PC-3 (cell line): ENCODE data around the gene CHRNB1. TPM values are rescaled to one million over a fixed set of nuclear protein-coding genes. Genes with fewer than 3 reads are reported as not detected.

Experiments used
- ATAC-seq: fragments of 200-7000 bp; cut with Tn5 transposase; 2 replicates; pipeline ENCODE4 v1.9.1; 2020; ENCODE audit warnings: mild to moderate bottlenecking, moderate library complexity
- BruUV-seq: library from RNA; stranded (reverse); fragments of 400-500 nt; replicated peaks from 2 replicates; lab custom pipeline; 2021; lab: Mats Ljungman, UMichigan
- CTCF ChIA-PET: fragments of 300-600 bp; sonication (Branson Sonifier 250); formaldehyde crosslinking; loops from one replicate; lab custom pipeline; 2022; ENCODE audit warnings: antibody characterized with exemption; lab: Charles Lee
- POLR2A ChIA-PET: fragments of 300-600 bp; sonication (Branson Sonifier 250); formaldehyde crosslinking; loops from one replicate; lab custom pipeline; 2022; ENCODE audit warnings: antibody characterized with exemption; ENCODE audit not compliant: unreplicated experiment; lab: Charles Lee
- DNase-seq: peaks from one replicate; pipeline ENCODE4 v3.0.0-alpha.2; 2015
- H2AFZ ChIP-seq: fragments of 300-600 bp; sonication (generic); 2 replicates; pipeline ENCODE4 v1.6.0; 2016; ENCODE audit warnings: antibody characterized with exemption, low read length
- H3F3A ChIP-seq: fragments of 300-600 bp; sonication (generic); one replicate; pipeline ENCODE4 v1.6.0; 2017; ENCODE audit warnings: antibody characterized with exemption, low read length, control low read depth, mild to moderate bottlenecking; ENCODE audit not compliant: unreplicated experiment
- H3K27ac ChIP-seq: fragments of 300-600 bp; sonication (generic); 2 replicates; pipeline ENCODE4 v1.5.1; 2016; ENCODE audit warnings: mild to moderate bottlenecking, low read length
- H3K27me3 ChIP-seq: fragments of 300-600 bp; sonication (generic); 2 replicates; pipeline ENCODE4 v1.6.1; 2016; ENCODE audit warnings: low read length, mixed read lengths
- H3K36me3 ChIP-seq: fragments of 300-600 bp; sonication (generic); 2 replicates; pipeline ENCODE4 v1.6.1; 2016; ENCODE audit warnings: low read depth, mixed run types, low read length, mixed read lengths
- H3K4me1 ChIP-seq: fragments of 300-600 bp; sonication (generic); 2 replicates; pipeline ENCODE4 v1.5.1; 2016; ENCODE audit warnings: low read length; ENCODE audit not compliant: insufficient read depth
- H3K4me2 ChIP-seq: fragments of 300-600 bp; sonication (generic); 2 replicates; pipeline ENCODE4 v1.6.0; 2016; ENCODE audit warnings: low read length
- H3K4me3 ChIP-seq: fragments of 300-600 bp; sonication (generic); 2 replicates; pipeline ENCODE4 v1.5.1; 2016; ENCODE audit warnings: mild to moderate bottlenecking, low read length, mixed read lengths
- H3K79me2 ChIP-seq: fragments of 300-600 bp; sonication (generic); 2 replicates; pipeline ENCODE4 v1.6.1; 2017; ENCODE audit warnings: low read length, mixed read lengths
- H3K9ac ChIP-seq: fragments of 300-600 bp; sonication (generic); 2 replicates; pipeline ENCODE4 v1.6.0; 2016; ENCODE audit warnings: mild to moderate bottlenecking, low read length
- H3K9me2 ChIP-seq: fragments of 300-600 bp; sonication (generic); replicated peaks from 2 replicates; pipeline ENCODE4 v1.6.1; 2016; ENCODE audit warnings: mixed run types, low read length, mixed read lengths
- H3K9me3 ChIP-seq: fragments of 300-600 bp; sonication (generic); 2 replicates; pipeline ENCODE4 v1.6.1; 2016; ENCODE audit warnings: low read length, mixed read lengths
- H4K20me1 ChIP-seq: fragments of 300-600 bp; sonication (generic); 2 replicates; pipeline ENCODE4 v1.6.1; 2016; ENCODE audit warnings: low read length, mixed read lengths
- CTCF ChIP-seq: fragments of 300-600 bp; sonication (generic); conservative IDR thresholded peaks from 2 replicates; pipeline ENCODE4 v1.5.1; 2017; ENCODE audit warnings: antibody characterized with exemption, low read depth, mild to moderate bottlenecking, low read length
- EZH2 ChIP-seq: fragments of 300-600 bp; sonication (generic); IDR thresholded peaks from one replicate; pipeline ENCODE4 v1.6.1; 2017; ENCODE audit warnings: antibody characterized with exemption, mild to moderate bottlenecking, low read length; ENCODE audit not compliant: unreplicated experiment
- EZH2phosphoT487 ChIP-seq: fragments of 300-600 bp; sonication (generic); IDR thresholded peaks from 2 replicates; pipeline ENCODE4 v1.6.1; 2018; ENCODE audit warnings: mild to moderate bottlenecking, antibody characterized with exemption, low read length, borderline replicate concordance
- intact Hi-C: fragments of 100-400 bp; cut with micrococcal nuclease; formaldehyde crosslinking; loops from 2 replicates; pipeline ENCODE4 v1.9.0; 2023
- total RNA-seq: library from RNA; depleted of rRNA; stranded (reverse); fragments of >200 nt; gene quantifications from 2 replicates; pipeline ENCODE4 v1.2.3, GENCODE V29; 2014

CHRNB1 gene
- total RNA-seq, 1 experiment from 2014 or later: 2.1 TPM

- peak overlapping the region; percentile 70; the same call in 1 of the 2 replicates for H3K9ac ChIP-seq
- H4K20me1 ChIP-seq: no peaks in the 10 kb centered on the region
- BruUV-seq: no TSS peak
- CTCF ChIA-PET: interaction anchor here (0.6 to 1.7 kb wide), 5 partner anchors 34 to 179 kb away, joined by 3 to 9 read pairs (median 6); partner anchors contain the start of gene TMEM256
- peak overlapping the region; percentile 57; the same call in 1 of the 2 replicates for H2AFZ ChIP-seq
- peak overlapping the region; percentile 85 for H3K4me2 ChIP-seq
- H3K36me3 ChIP-seq: no peaks in the 10 kb centered on the region
- H3K27me3 ChIP-seq: no peaks in the 10 kb centered on the region
- H3K9me3 ChIP-seq: no peaks in the 10 kb centered on the region
- no peak for ATAC-seq
- POLR2A ChIA-PET: no interaction called here
- DNase-seq: no peak
- H3K4me1 ChIP-seq: peaks cover 4% of the 10 kb centered on the region; the same call in 1 of the 2 replicates
- H3F3A ChIP-seq: no peaks in the 10 kb centered on the region
- H3K27ac ChIP-seq: no peak overlapping the region
- no peak for TF ChIP-seq CTCF
- no peak for TF ChIP-seq EZH2phosphoT487
- H3K79me2 ChIP-seq: 0 out of 2 replicates have a peak, but pooled peaks cover 5% of the 10 kb centered on the region
- H3K4me3 ChIP-seq: peak overlapping the region; percentile 71
- H3K9me2 ChIP-seq: no peaks in the 10 kb centered on the region
- intact Hi-C loops: loop anchor here (5.0 kb wide), 2 partner anchors 85 to 250 kb away; partner anchors contain the start of genes KCTD11, TP53 and WRAP53
Observed at GRCh38 chr17:7437369-7437863, 7.4 kb upstream of the CHRNB1 start.

- Histone ChIP-seq H3K4me2 (peak overlapping the region; percentile 85; the same call in 1 of the 2 replicates), H3K9ac (no peak overlapping the region)
- POLR2A ChIA-PET: no interaction called here
Observed at GRCh38 chr17:7437950-7438614, 6.8 kb upstream of the CHRNB1 start.

More at GRCh38 chr17:7437950-7438614, 6.8 kb upstream of the CHRNB1 start:
- CTCF ChIA-PET: no interaction called here
- H3K27me3 ChIP-seq: no peaks in the 10 kb centered on the region
- H4K20me1 ChIP-seq: no peaks in the 10 kb centered on the region
- no peak for ATAC-seq
- H2AFZ ChIP-seq: no peak overlapping the region
- no peaks in the 10 kb centered on the region for H3K9me2 ChIP-seq
- no peaks in the 10 kb centered on the region for H3K36me3 ChIP-seq
- no peak overlapping the region for H3K27ac ChIP-seq
- H3K79me2 ChIP-seq: 0 out of 2 replicates have a peak, but pooled peaks cover 5% of the 10 kb centered on the region
- H3K4me1 ChIP-seq: peaks cover 4% of the 10 kb centered on the region; the same call in 1 of the 2 replicates
- DNase-seq: no peak
- BruUV-seq: no TSS peak
- H3K4me3 ChIP-seq: no peak overlapping the region
- H3K9me3 ChIP-seq: no peaks in the 10 kb centered on the region
- no peak for TF ChIP-seq CTCF
- no peak for TF ChIP-seq EZH2phosphoT487
- no peak for TF ChIP-seq EZH2
- intact Hi-C loops: loop anchor here (5.0 kb wide), 2 partner anchors 86 to 249 kb away; partner anchors contain the start of genes KCTD11, TP53 and WRAP53
- no peaks in the 10 kb centered on the region for H3F3A ChIP-seq
